ENCODE data around the gene SEC11A. TPM values are rescaled to one million over a fixed set of nuclear protein-coding genes. Genes with fewer than 3 reads are reported as not detected.

Gene SEC11A
- total RNA-seq, 1 donor from 2014 or later, result 126 TPM

DNA sequence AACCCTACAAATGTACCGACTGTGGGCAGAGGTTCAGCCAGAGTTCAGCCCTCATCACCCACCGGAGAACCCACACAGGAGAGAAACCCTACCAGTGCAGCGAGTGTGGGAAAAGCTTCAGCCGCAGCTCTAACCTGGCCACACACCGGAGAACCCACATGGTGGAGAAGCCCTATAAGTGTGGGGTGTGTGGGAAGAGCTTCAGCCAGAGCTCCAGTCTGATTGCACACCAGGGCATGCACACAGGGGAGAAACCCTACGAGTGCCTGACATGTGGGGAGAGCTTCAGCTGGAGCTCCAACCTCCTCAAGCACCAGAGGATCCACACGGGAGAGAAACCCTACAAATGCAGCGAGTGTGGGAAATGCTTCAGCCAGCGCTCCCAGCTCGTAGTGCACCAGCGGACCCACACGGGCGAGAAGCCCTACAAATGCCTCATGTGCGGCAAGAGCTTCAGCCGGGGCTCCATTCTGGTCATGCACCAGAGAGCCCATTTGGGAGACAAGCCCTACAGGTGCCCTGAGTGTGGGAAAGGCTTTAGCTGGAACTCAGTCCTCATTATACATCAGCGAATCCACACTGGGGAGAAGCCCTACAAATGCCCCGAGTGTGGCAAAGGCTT, 94.5 kb downstream of the SEC11A start:
- Mint-ChIP-seq H3K9me3 (peaks cover 32% of the 10 kb centered on the region), H3K27ac (no peak overlapping the region), H3K4me1 (no peaks in the 10 kb centered on the region), H3K27me3 (ENCODE audit: low read depth) (no peaks in the 10 kb centered on the region), H3K36me3 (peaks cover 73% of the 10 kb centered on the region), H3K4me3 (no peak overlapping the region)
- TF ChIP-seq, protein P1, sequence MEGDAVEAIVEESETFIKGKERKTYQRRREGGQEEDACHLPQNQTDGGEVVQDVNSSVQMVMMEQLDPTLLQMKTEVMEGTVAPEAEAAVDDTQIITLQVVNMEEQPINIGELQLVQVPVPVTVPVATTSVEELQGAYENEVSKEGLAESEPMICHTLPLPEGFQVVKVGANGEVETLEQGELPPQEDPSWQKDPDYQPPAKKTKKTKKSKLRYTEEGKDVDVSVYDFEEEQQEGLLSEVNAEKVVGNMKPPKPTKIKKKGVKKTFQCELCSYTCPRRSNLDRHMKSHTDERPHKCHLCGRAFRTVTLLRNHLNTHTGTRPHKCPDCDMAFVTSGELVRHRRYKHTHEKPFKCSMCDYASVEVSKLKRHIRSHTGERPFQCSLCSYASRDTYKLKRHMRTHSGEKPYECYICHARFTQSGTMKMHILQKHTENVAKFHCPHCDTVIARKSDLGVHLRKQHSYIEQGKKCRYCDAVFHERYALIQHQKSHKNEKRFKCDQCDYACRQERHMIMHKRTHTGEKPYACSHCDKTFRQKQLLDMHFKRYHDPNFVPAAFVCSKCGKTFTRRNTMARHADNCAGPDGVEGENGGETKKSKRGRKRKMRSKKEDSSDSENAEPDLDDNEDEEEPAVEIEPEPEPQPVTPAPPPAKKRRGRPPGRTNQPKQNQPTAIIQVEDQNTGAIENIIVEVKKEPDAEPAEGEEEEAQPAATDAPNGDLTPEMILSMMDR (IDR thresholded peaks at IDR 0.05; ENCODE audit: unreplicated experiment), result no peak
- no peak for DNase-seq (ENCODE audit: low spot score in 2 of 2, unreplicated experiment in 2 of 2)

DNA sequence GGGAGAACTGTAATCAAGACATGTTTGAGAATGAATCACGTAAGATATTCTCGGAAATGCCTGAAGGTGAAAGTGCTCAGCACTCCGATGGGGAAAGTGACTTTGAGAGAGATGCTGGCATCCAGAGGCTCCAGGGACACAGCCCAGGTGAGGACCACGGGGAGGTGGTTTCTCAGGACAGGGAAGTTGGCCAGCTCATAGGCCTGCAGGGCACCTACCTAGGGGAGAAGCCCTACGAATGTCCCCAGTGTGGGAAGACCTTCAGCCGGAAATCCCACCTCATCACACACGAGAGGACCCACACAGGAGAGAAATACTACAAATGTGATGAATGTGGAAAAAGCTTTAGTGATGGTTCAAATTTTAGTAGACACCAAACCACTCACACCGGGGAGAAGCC, 95.3 kb downstream of the SEC11A start:
- no peaks in the 10 kb centered on the region for H3K27me3 Mint-ChIP-seq (ENCODE audit: low read depth)
- peaks cover 32% of the 10 kb centered on the region for H3K9me3 Mint-ChIP-seq
- peaks cover 72% of the 10 kb centered on the region for H3K36me3 Mint-ChIP-seq
- no peaks in the 10 kb centered on the region for H3K4me1 Mint-ChIP-seq
- TF ChIP-seq, protein P1 (IDR thresholded peaks at IDR 0.05; ENCODE audit: unreplicated experiment), result no peak
- no peak overlapping the region for H3K4me3 Mint-ChIP-seq
- H3K27ac Mint-ChIP-seq, result no peak overlapping the region
- no peak for DNase-seq (ENCODE audit: low spot score in 2 of 2, unreplicated experiment in 2 of 2)

Other genes starting within 250 kb of the SEC11A start
- gene ZSCAN2, start 115.1 kb downstream of the SEC11A start, total RNA-seq, result 41.7 to 45.6 TPM (median 45.1 TPM) in 3 replicates
- gene WDR73, start 61.9 kb downstream of the SEC11A start, total RNA-seq, result 47.5 to 49.3 TPM (median 49.3 TPM) in 3 replicates
- 6.4 to 7.6 TPM (median 6.7 TPM) in 3 replicates for gene NMB, start 57.9 kb downstream of the SEC11A start, total RNA-seq
- 31.8 to 32.8 TPM (median 31.9 TPM) in 3 replicates for gene ZNF592, start 32.5 kb upstream of the SEC11A start, total RNA-seq
- gene ALPK3, start 101.2 kb upstream of the SEC11A start, total RNA-seq, result 29.7 to 31.3 TPM (median 30.5 TPM) in 3 replicates
- gene SLC28A1, start 168.5 kb upstream of the SEC11A start, total RNA-seq, result 0.16 to 0.24 TPM (median 0.20 TPM) in 3 replicates